Stomach smooth muscle (tissue), 2 donors: ENCODE measurements around the gene CD300LG.
"Not testable (repeated sequence)": the region's sequence is repeated elsewhere in the genome, so short reads cannot be mapped to it uniquely, and the experiment has no call there.

Source experiments
- H3K27ac ChIP-seq: one replicate; pipeline ENCODE4 v1.7.0; 2013; ENCODE audit warnings: mild to moderate bottlenecking, low read length, inconsistent platforms
- H3K27me3 ChIP-seq, 2 donors: one replicate each; pipeline ENCODE4 v1.7.0; 2013; ENCODE audit warnings: low read length in 2 of 2; ENCODE audit not compliant: insufficient read depth in 2 of 2, control insufficient read depth in 1 of 2
- H3K36me3 ChIP-seq, 2 donors: one replicate each; pipeline ENCODE4 v1.7.0; 2013; ENCODE audit warnings: low read length in 2 of 2; ENCODE audit not compliant: control insufficient read depth in 2 of 2, insufficient read depth in 2 of 2
- H3K4me1 ChIP-seq: one replicate; pipeline ENCODE4 v1.7.0; 2013; ENCODE audit warnings: low read length; ENCODE audit not compliant: control insufficient read depth, insufficient read depth
- H3K4me3 ChIP-seq, 2 donors: one replicate each; pipeline ENCODE4 v1.7.0; 2013; ENCODE audit warnings: low read length in 2 of 2
- H3K9ac ChIP-seq, 2 donors: one replicate each; pipeline ENCODE4 v1.7.0; 2013; ENCODE audit warnings: low read length in 2 of 2, mild to moderate bottlenecking in 1 of 2
- H3K9me3 ChIP-seq, 2 donors: one replicate each; pipeline ENCODE4 v1.7.0; 2013; ENCODE audit warnings: low read length in 2 of 2; ENCODE audit not compliant: control insufficient read depth in 2 of 2
- donor health status: healthy.
- donor health status: Pancreatic carcinoma.

The CD300LG gene

GRCh38 chr17:43846963-43847371 is at the start of gene CD300LG:
TSS of gene CD300LG (plus strand) at chr17:43847176. CDS start at chr17:43847217, 41 bp downstream.
- H3K4me1 ChIP-seq = peaks cover 7% of the 10 kb centered on the region
- no peaks in the 10 kb centered on the region for H3K36me3 ChIP-seq
- H3K27ac ChIP-seq = no peak within 1 kb of the TSS
- no peaks in the 10 kb centered on the region for H3K9me3 ChIP-seq
- no peaks in the 10 kb centered on the region for H3K27me3 ChIP-seq
- H3K4me3 ChIP-seq = no peak within 1 kb of the TSS
- no peak within 1 kb of the TSS for H3K9ac ChIP-seq

- not testable (repeated sequence) for H3K27me3 ChIP-seq, H3K9me3 ChIP-seq, H3K4me1 ChIP-seq, H3K36me3 ChIP-seq, H3K27ac ChIP-seq, H3K4me3 ChIP-seq, H3K9ac ChIP-seq
Measured at GRCh38 chr17:43798024-43798423, 49.0 kb upstream of the CD300LG start.

- H3K36me3 ChIP-seq = peaks cover 0 to 6% of the 10 kb centered on the region in 2 donors
- no peak overlapping the region for H3K9ac ChIP-seq
- no peak overlapping the region for H3K27ac ChIP-seq
- H3K27me3 ChIP-seq = no peaks in the 10 kb centered on the region
- H3K9me3 ChIP-seq = no peaks in the 10 kb centered on the region
- no peaks in the 10 kb centered on the region for H3K4me1 ChIP-seq
- H3K4me3 ChIP-seq = no peak overlapping the region
Measured at GRCh38 chr17:43799047-43799446, 47.9 kb upstream of the CD300LG start.

- no peak overlapping the region for H3K27ac ChIP-seq
- no peak overlapping the region for H3K4me3 ChIP-seq
- H3K27me3 ChIP-seq = no peaks in the 10 kb centered on the region
Measured at GRCh38 chr17:43800736-43801135, 46.2 kb upstream of the CD300LG start.

DNA sequence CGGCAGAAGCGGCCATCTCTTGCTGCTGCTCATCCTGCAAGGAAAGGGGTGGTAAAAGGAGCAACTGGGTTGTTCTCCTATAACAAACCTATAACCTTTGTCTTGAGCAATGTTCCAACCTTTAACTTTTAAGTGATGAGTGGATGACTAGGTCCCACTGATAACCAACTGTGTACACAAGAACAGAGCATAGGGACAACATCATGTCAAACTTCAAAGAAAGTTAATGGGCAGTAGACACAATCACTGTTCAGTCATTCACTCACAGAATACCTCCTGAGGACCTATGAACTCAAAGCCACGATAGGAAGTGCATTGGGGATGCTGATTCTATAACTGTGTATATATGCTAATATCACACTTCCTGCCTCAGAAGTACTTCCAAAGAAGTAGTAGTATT is 45.1 kb upstream of the CD300LG start:
- Histone ChIP-seq H3K4me1 (no peaks in the 10 kb centered on the region), H3K9me3 (no peaks in the 10 kb centered on the region), H3K27me3 (no peaks in the 10 kb centered on the region), H3K9ac (no peak overlapping the region), H3K27ac (no peak overlapping the region), H3K36me3 (peaks cover 0 to 6% of the 10 kb centered on the region in 2 donors), H3K4me3 (no peak overlapping the region)

More at GRCh38 chr17:43800736-43801135, 46.2 kb upstream of the CD300LG start:
- peaks cover 0 to 6% of the 10 kb centered on the region in 2 donors for H3K36me3 ChIP-seq
- no peak overlapping the region for H3K9ac ChIP-seq
- H3K9me3 ChIP-seq = no peaks in the 10 kb centered on the region
- H3K4me1 ChIP-seq = no peaks in the 10 kb centered on the region

- no peak overlapping the region for H3K27ac ChIP-seq
- H3K9ac ChIP-seq = no peak overlapping the region
- H3K4me3 ChIP-seq = no peak overlapping the region
- H3K36me3 ChIP-seq = peaks cover 0 to 11% of the 10 kb centered on the region in 2 donors
- no peaks in the 10 kb centered on the region for H3K9me3 ChIP-seq
- H3K4me1 ChIP-seq = no peaks in the 10 kb centered on the region
- no peaks in the 10 kb centered on the region for H3K27me3 ChIP-seq
Measured at GRCh38 chr17:43803758-43804157, 43.2 kb upstream of the CD300LG start.

GRCh38 chr17:43805117-43805516 is 41.9 kb upstream of the CD300LG start:
- no peaks in the 10 kb centered on the region for H3K9me3 ChIP-seq
- no peak overlapping the region for H3K9ac ChIP-seq
- no peaks in the 10 kb centered on the region for H3K27me3 ChIP-seq
- H3K4me3 ChIP-seq = no peak overlapping the region
- H3K27ac ChIP-seq = no peak overlapping the region
- H3K4me1 ChIP-seq = no peaks in the 10 kb centered on the region
- H3K36me3 ChIP-seq = peaks cover 0 to 15% of the 10 kb centered on the region in 2 donors

DNA sequence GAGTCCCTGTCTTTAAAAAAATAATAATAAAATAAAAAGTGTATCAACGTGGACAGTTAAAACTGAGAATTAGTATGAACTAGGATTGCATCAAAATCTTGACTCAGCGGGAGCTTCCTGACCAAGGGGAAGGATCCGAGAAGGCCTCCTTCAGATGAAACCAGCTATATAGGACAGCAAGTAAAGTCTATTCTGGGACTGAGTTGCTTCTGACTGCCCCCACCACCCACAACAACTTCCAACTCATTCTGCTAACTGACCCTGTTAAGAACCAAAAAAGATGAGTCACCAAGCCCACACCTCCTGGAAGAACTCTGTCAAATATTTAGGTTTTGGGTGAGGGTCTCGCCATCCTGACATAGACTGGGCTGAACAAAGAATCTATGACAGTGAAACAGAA is 38.9 kb upstream of the CD300LG start:
- Histone ChIP-seq H3K4me1 (no peaks in the 10 kb centered on the region), H3K9ac (no peak overlapping the region), H3K36me3 (peaks cover 0 to 13% of the 10 kb centered on the region in 2 donors), H3K27ac (no peak overlapping the region), H3K4me3 (no peak overlapping the region), H3K9me3 (no peaks in the 10 kb centered on the region), H3K27me3 (no peaks in the 10 kb centered on the region)

GRCh38 chr17:43809121-43809520 is 37.9 kb upstream of the CD300LG start:
- no peaks in the 10 kb centered on the region for H3K27me3 ChIP-seq
- H3K27ac ChIP-seq = no peak overlapping the region
- H3K9ac ChIP-seq = no peak overlapping the region
- H3K4me1 ChIP-seq = no peaks in the 10 kb centered on the region
- no peak overlapping the region for H3K4me3 ChIP-seq
- no peaks in the 10 kb centered on the region for H3K9me3 ChIP-seq
- H3K36me3 ChIP-seq = peaks cover 0 to 14% of the 10 kb centered on the region in 2 donors

DNA sequence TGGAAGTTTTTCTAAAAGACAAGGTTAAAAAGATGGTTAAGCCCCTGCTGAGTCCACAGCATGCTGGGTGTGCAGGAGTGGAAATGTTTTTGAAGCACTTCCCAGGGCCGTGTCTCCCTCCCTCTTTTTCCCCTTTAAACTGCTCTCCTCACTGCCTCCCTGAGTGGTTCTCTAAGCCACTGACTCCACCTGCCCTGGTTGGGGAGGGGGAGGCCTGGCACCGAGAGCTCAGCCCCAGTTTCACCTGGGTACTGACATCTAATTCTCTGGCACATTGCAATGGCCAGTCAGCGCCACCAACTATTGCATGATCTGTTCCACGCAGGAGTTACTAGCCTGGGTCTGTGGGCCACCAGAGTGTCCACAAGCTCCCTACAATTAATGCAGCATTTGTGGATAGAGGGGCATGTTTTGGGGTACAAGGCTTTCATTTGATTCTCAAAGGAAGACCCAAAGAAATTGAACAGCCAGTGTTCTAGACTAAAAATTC is 36.7 kb upstream of the CD300LG start:
- Histone ChIP-seq H3K27ac (no peak overlapping the region), H3K4me1 (no peaks in the 10 kb centered on the region), H3K9ac (no peak overlapping the region), H3K4me3 (no peak overlapping the region), H3K36me3 (peaks cover 0 to 14% of the 10 kb centered on the region in 2 donors), H3K9me3 (no peaks in the 10 kb centered on the region), H3K27me3 (no peaks in the 10 kb centered on the region)

- Histone ChIP-seq H3K36me3 (peaks cover 0 to 14% of the 10 kb centered on the region in 2 donors), H3K9ac (no peak overlapping the region), H3K27ac (no peak overlapping the region), H3K4me1 (no peaks in the 10 kb centered on the region), H3K9me3 (no peaks in the 10 kb centered on the region), H3K4me3 (no peak overlapping the region), H3K27me3 (no peaks in the 10 kb centered on the region)
Measured at GRCh38 chr17:43810823-43811222, 36.2 kb upstream of the CD300LG start.
